ENCODE measurements around the gene FAM76A.

DNA sequence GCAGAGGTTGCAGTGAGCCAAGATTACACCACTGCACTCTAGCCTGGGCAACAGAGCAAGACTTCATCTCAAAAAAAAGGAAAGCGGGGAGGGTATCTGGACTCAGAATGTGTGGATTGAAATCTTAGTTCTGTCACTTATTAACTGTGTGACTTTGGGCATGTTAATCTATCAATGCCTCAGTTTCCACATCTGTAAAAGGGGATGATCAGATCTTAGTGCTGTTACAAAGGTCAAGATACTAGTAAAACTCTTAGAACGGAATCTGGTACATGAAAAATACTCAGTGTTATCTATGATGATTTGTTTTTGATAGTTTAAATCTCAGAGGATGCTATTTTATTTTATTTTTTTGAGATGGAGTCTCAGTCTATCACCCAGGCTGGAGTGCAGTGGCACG, 10.5 kb downstream of the FAM76A start:
- TF ChIP-seq, protein P1, sequence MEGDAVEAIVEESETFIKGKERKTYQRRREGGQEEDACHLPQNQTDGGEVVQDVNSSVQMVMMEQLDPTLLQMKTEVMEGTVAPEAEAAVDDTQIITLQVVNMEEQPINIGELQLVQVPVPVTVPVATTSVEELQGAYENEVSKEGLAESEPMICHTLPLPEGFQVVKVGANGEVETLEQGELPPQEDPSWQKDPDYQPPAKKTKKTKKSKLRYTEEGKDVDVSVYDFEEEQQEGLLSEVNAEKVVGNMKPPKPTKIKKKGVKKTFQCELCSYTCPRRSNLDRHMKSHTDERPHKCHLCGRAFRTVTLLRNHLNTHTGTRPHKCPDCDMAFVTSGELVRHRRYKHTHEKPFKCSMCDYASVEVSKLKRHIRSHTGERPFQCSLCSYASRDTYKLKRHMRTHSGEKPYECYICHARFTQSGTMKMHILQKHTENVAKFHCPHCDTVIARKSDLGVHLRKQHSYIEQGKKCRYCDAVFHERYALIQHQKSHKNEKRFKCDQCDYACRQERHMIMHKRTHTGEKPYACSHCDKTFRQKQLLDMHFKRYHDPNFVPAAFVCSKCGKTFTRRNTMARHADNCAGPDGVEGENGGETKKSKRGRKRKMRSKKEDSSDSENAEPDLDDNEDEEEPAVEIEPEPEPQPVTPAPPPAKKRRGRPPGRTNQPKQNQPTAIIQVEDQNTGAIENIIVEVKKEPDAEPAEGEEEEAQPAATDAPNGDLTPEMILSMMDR (IDR thresholded peaks at IDR 0.05 in 2 of 3, conservative IDR thresholded peaks at IDR 0.05 in 1 of 3; ENCODE audit: borderline replicate concordance in 1 of 3, insufficient read depth in 1 of 3, low read depth in 2 of 3, low read length in 2 of 3): no peak
- TF ChIP-seq EZH2 (IDR thresholded peaks at IDR 0.05) (no peak), POLR2A (IDR thresholded peaks at IDR 0.05; ENCODE audit: borderline replicate concordance, extremely low read depth, insufficient read depth, insufficient read length) (no peak), SIN3A (IDR thresholded peaks at IDR 0.05; ENCODE audit: low read depth) (no peak), ZNF274 (IDR thresholded peaks at IDR 0.05; ENCODE audit: low read depth, low read length) (no peak), EZH2phosphoT487 (IDR thresholded peaks at IDR 0.05; ENCODE audit: borderline replicate concordance) (no peak), CEBPB (IDR thresholded peaks at IDR 0.05; ENCODE audit: low read depth) (no peak), YY1 (IDR thresholded peaks at IDR 0.05; ENCODE audit: extremely low read depth, insufficient replicate concordance, low read depth, low read length) (no peak), POLR2AphosphoS5 (IDR thresholded peaks at IDR 0.05; ENCODE audit: low read depth, low read length) (no peak)
- TF ChIP-seq, protein P2, sequence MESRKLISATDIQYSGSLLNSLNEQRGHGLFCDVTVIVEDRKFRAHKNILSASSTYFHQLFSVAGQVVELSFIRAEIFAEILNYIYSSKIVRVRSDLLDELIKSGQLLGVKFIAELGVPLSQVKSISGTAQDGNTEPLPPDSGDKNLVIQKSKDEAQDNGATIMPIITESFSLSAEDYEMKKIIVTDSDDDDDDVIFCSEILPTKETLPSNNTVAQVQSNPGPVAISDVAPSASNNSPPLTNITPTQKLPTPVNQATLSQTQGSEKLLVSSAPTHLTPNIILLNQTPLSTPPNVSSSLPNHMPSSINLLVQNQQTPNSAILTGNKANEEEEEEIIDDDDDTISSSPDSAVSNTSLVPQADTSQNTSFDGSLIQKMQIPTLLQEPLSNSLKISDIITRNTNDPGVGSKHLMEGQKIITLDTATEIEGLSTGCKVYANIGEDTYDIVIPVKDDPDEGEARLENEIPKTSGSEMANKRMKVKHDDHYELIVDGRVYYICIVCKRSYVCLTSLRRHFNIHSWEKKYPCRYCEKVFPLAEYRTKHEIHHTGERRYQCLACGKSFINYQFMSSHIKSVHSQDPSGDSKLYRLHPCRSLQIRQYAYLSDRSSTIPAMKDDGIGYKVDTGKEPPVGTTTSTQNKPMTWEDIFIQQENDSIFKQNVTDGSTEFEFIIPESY (IDR thresholded peaks at IDR 0.05; ENCODE audit: extremely low read depth, insufficient replicate concordance, low read length): no peak
- TF ChIP-seq, protein P3, sequence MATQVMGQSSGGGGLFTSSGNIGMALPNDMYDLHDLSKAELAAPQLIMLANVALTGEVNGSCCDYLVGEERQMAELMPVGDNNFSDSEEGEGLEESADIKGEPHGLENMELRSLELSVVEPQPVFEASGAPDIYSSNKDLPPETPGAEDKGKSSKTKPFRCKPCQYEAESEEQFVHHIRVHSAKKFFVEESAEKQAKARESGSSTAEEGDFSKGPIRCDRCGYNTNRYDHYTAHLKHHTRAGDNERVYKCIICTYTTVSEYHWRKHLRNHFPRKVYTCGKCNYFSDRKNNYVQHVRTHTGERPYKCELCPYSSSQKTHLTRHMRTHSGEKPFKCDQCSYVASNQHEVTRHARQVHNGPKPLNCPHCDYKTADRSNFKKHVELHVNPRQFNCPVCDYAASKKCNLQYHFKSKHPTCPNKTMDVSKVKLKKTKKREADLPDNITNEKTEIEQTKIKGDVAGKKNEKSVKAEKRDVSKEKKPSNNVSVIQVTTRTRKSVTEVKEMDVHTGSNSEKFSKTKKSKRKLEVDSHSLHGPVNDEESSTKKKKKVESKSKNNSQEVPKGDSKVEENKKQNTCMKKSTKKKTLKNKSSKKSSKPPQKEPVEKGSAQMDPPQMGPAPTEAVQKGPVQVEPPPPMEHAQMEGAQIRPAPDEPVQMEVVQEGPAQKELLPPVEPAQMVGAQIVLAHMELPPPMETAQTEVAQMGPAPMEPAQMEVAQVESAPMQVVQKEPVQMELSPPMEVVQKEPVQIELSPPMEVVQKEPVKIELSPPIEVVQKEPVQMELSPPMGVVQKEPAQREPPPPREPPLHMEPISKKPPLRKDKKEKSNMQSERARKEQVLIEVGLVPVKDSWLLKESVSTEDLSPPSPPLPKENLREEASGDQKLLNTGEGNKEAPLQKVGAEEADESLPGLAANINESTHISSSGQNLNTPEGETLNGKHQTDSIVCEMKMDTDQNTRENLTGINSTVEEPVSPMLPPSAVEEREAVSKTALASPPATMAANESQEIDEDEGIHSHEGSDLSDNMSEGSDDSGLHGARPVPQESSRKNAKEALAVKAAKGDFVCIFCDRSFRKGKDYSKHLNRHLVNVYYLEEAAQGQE (IDR thresholded peaks at IDR 0.05; ENCODE audit: low read depth): no peak
